HFFc6 (cell line): ENCODE data around the gene SLK. TPM values are rescaled to one million over a fixed set of nuclear protein-coding genes. Genes with fewer than 3 reads are reported as not detected.

ENCODE experiments used
- DNase-seq: peaks from one replicate; pipeline ENCODE4 v3.0.0-alpha.2; 2018
- H3K27ac Mint-ChIP-seq: 2 replicates; pipeline ENCODE4 v1.8.0; 2020; ENCODE audit warnings: mild to moderate bottlenecking, mixed read lengths
- H3K27me3 Mint-ChIP-seq: 2 replicates; pipeline ENCODE4 v1.8.0; 2021; ENCODE audit warnings: mild to moderate bottlenecking, moderate library complexity, mixed read lengths; ENCODE audit not compliant: insufficient read depth
- H3K36me3 Mint-ChIP-seq: 2 replicates; pipeline ENCODE4 v1.8.0; 2021; ENCODE audit warnings: low read depth, mixed read lengths
- H3K4me1 Mint-ChIP-seq: 2 replicates; pipeline ENCODE4 v1.8.0; 2020; ENCODE audit warnings: low read depth, mixed read lengths
- H3K4me3 Mint-ChIP-seq: 2 replicates; pipeline ENCODE4 v1.8.0; 2020; ENCODE audit warnings: mild to moderate bottlenecking, moderate library complexity, mixed read lengths
- H3K9me3 Mint-ChIP-seq: 2 replicates; pipeline ENCODE4 v1.8.0; 2020; ENCODE audit warnings: mild to moderate bottlenecking, mixed read lengths
- total RNA-seq, 6 experiments: library from RNA; stranded (reverse); fragmentation: NEBNext Ultra II Directional; extraction: Animal tissue kit (Norgen Biotek cat#: 25700); gene quantifications; 2 replicates in 1 of 6; 3 replicates in 5 of 6; pipeline ENCODE4 v1.2.3, GENCODE V29; 2021
- TF ChIP-seq, protein P1 (sequence below): fragments of 200-600 bp; sonication (generic); IDR thresholded peaks from 2 replicates; pipeline ENCODE4 v1.5.0; 2021; ENCODE audit warnings: antibody characterized with exemption, mild to moderate bottlenecking

SLK gene
- total RNA-seq, 6 experiments from 2014 or later, result 21.6 to 29.9 (median 27.3) TPM

DNA sequence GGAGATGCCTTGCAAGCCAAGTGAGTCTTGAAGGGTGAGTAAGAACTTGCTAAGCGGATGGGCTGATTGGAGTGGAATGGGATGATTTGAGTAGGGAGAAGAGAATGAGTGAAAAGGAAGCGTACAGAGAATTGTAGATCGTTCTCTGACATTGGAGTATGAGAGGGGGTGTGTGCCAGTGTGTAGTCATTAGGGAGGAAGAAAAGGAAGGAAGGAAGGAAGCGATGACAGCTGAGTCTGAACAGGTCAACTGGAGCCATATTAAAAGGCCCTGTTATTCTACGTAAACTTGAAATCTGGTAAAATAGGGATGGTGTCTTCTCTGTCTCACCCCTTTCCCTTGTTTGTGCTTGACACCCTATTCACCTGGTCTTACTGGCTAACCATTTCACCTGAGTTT is 55.1 kb downstream of the SLK start:
- TF ChIP-seq, protein P1, sequence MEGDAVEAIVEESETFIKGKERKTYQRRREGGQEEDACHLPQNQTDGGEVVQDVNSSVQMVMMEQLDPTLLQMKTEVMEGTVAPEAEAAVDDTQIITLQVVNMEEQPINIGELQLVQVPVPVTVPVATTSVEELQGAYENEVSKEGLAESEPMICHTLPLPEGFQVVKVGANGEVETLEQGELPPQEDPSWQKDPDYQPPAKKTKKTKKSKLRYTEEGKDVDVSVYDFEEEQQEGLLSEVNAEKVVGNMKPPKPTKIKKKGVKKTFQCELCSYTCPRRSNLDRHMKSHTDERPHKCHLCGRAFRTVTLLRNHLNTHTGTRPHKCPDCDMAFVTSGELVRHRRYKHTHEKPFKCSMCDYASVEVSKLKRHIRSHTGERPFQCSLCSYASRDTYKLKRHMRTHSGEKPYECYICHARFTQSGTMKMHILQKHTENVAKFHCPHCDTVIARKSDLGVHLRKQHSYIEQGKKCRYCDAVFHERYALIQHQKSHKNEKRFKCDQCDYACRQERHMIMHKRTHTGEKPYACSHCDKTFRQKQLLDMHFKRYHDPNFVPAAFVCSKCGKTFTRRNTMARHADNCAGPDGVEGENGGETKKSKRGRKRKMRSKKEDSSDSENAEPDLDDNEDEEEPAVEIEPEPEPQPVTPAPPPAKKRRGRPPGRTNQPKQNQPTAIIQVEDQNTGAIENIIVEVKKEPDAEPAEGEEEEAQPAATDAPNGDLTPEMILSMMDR, result no peak
- no peak for DNase-seq
- Mint-ChIP-seq H3K4me1 (peaks cover 31% of the 10 kb centered on the region), H3K4me3 (no peak overlapping the region), H3K9me3 (no peaks in the 10 kb centered on the region), H3K27ac (no peak overlapping the region), H3K27me3 (no peaks in the 10 kb centered on the region), H3K36me3 (peaks cover 44% of the 10 kb centered on the region)

DNA sequence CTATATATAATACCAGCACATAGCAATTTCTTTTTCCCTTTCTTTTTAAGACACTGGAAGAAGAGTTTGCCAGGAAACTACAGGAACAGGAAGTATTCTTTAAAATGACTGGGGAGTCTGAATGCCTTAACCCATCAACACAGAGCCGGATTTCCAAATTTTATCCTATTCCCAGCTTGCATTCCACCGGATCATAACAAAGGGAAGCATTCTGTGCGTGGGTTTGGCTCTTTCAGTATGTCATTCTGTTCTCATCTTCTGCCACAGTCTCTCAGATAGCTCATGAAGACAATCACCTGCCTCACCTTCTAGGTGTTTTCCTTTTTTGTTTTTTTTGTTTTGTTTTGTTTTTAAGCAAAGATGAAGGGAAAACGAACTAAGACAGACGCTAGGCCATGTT is 58.6 kb downstream of the SLK start:
- Mint-ChIP-seq H3K4me3 (no peak overlapping the region), H3K27me3 (no peaks in the 10 kb centered on the region; the same call in 1 of the 2 replicates), H3K9me3 (no peaks in the 10 kb centered on the region), H3K4me1 (peaks cover 13% of the 10 kb centered on the region), H3K36me3 (peaks cover 29% of the 10 kb centered on the region), H3K27ac (no peak overlapping the region)
- TF ChIP-seq, protein P1, result no peak
- DNase-seq, result no peak

DNA sequence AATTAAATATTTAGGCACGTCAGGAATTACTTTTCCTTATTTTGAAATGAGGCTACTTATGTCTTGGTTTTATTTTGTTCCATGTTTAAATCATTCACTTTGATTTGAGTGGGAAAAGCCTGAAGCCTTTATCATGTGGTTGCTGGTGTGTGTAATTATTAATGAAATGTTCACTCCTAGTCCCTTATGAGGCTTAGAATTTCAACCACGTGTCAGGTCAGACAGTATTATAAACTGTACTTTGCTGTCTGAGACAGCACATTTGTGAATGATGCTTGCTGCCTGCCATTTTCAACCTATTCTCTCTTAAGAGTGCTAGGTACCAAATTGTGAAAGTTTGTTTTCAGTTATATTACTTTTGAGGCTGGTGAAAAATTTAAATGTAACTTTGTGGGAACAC is 59.8 kb downstream of the SLK start:
- TF ChIP-seq, protein P1, result no peak
- DNase-seq, result no peak
- Mint-ChIP-seq H3K27me3 (no peaks in the 10 kb centered on the region; the same call in 1 of the 2 replicates), H3K4me1 (peaks cover under 1% of the 10 kb centered on the region), H3K9me3 (no peaks in the 10 kb centered on the region), H3K36me3 (peaks cover 21% of the 10 kb centered on the region), H3K4me3 (no peak overlapping the region), H3K27ac (no peak overlapping the region)

DNA sequence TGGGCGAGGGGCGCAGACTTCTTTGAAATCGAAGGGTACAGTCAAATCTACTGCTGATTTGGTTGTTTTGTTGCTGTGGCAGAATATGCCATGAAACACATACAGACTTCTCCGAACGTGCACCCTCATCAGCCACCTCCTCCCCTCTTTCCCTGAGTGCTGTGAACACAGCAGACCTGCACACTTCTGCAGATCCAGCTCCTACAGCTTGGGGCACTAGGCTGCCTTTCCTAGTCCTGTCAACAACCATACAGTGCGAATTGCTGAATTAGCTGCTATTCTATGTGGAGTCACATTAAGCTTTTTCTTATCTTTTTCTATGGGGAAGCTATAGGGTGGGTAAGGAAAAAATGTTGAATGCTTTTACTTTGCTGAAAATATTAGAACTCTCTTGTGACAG is 61.2 kb downstream of the SLK start:
- Mint-ChIP-seq H3K4me3 (no peak overlapping the region), H3K27me3 (no peaks in the 10 kb centered on the region; the same call in 1 of the 2 replicates), H3K36me3 (peaks cover 14% of the 10 kb centered on the region), H3K4me1 (no peaks in the 10 kb centered on the region), H3K9me3 (no peaks in the 10 kb centered on the region), H3K27ac (no peak overlapping the region)
- TF ChIP-seq, protein P1, result peak; percentile 48
- peak; percentile 3 for DNase-seq

DNA sequence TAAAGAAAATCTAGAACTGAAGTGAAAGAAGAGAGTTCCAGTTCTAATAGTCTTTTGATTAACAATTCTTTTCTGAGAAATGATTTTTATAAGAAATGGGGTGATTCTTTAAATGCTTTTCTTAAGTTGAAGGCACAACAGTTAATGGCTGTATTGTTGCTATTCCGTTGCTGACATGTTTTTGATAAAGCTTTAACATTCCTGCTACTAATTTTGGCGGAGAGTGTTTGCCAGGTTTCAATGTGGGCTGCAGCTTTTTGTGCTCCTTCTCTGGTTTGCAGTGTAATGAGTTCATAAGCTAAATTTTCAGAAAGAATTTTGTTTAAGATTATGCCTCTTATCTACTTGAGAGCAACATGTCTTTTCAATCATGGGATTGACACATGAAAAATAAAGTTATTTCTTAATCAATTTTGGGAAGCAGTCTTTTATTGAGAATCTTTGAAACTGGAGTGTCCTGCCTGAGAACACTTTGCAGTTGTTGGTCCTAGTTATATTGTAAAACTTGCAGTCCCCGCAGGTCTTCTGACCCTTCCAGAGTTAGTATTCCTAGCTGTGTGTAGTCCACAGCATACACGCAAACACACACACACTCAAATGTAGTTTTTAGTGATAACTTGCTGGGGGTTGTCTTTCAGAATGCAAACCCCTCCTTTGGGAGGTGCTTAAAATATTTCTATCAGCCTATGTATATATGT is 62.0 kb downstream of the SLK start:
- Mint-ChIP-seq H3K4me3 (no peak overlapping the region), H3K4me1 (no peaks in the 10 kb centered on the region), H3K27me3 (no peaks in the 10 kb centered on the region; the same call in 1 of the 2 replicates), H3K27ac (no peak overlapping the region), H3K9me3 (no peaks in the 10 kb centered on the region), H3K36me3 (peaks cover 7% of the 10 kb centered on the region)
- TF ChIP-seq, protein P1, result no peak
- DNase-seq, result no peak
